Activated T-cell treated with anti-CD3 and anti-CD28 coated beads, Interleukin-2, amount 50 U/mL, for 1 hour (primary cell): Measurements from ENCODE around the gene SLX4IP.
"Not testable (repeated sequence)": the region's sequence is repeated elsewhere in the genome, so short reads cannot be mapped to it uniquely, and the experiment has no call there.

Experiments
- DNase-seq: peaks from one replicate; pipeline ENCODE4 v3.0.0-alpha.2; 2020

SLX4IP gene

DNA sequence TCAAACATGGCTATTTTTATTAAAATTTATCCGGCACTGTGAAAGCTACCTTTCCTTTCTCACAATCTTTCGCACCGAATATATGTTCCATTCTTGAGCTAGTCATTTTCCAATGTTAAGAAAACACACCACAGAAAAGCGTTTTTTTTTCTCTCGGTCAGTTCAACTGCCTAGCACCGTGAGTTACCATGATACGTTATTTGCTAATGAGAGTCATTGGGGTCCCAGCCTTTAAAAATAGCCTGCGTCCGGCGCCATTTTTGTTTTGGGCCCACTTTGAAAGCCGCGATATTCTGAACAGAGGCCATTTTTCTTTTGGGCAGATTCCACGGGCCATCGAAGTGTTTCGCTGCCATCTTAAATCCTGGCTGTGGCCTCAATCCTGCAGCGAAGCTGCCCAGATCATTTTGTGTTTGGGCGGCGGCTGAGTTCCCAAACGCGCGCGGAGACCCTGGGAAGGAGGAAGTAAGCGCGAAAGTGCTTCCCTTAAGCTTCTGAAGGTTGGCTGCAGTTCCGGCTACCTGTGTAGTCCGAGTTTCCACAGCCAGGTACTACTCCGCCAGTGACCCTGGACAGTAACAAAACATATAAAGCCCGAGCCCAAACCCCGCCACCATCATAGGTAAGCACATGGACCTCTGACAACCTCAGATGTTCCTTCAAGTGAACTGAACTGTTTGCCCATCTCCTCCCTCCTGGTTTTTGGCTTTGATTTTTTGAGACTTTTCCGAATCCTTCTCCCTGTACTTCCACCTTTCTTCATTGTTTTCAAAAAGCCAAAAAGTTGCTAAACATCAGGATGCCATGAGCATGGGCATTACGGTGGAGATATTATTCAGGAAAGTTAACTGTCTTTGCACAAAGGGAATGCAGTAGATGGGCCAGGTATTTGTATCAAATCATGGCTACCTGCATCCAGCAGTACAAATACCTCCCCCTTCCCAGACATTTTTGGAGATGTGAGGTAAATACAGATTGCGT lies at the start of gene SLX4IP:
Gene SLX4IP (plus strand): TSS at position 474 of the 981 bp plus-strand sequence. CDS start 22,900 bp downstream, outside the sequence.
- peak; percentile 81 for DNase-seq

- no peak for DNase-seq
Observed at GRCh38 chr20:10385850-10386544, 49.1 kb upstream of the SLX4IP start.

DNA sequence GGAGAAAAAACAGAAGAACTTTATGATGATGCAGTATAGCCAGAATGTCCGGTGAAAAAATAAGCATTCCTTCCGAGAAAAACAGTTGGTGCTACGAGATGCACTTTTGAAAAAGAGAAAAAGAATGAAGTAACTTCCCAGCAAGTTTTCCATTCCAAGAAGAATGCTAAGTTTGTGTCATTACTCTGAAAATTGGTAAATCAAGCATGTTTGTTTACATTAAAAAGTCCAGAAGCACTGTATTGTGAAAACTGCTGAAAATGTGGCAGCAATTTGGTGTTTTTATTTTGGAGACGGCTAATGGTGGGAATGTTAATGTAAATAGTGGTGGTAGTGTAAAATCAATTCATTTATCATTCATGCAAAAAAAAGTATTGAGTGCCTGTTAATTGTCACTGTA lies 47.4 kb upstream of the SLX4IP start:
- no peak for DNase-seq

DNA sequence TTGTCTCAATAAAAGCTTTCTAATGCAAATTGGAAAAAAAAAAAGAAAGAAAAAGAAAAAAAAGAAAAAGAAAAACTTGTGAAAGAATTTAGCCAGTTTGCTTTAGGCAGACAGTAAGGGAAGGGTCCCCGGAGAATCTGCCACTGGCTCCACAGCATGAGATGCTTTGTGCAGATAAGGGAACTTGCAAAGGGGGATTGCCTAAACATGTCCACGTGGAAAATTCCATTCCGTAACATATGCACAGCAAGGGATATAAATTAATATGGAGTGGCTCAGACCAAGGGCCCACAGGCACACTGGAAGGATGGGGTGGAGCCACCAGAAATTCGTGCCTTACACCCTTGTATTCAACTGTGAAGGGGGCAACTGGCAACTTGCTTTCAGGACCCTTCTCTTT lies 46.5 kb upstream of the SLX4IP start:
- DNase-seq, result no peak

GRCh38 chr20:10390709-10391108 lies 44.4 kb upstream of the SLX4IP start:
- no peak for DNase-seq

- not testable (repeated sequence) for DNase-seq
Observed at GRCh38 chr20:10394752-10395151, 40.4 kb upstream of the SLX4IP start.

GRCh38 chr20:10398834-10399369 lies 36.2 kb upstream of the SLX4IP start:
- DNase-seq, result no peak

DNA sequence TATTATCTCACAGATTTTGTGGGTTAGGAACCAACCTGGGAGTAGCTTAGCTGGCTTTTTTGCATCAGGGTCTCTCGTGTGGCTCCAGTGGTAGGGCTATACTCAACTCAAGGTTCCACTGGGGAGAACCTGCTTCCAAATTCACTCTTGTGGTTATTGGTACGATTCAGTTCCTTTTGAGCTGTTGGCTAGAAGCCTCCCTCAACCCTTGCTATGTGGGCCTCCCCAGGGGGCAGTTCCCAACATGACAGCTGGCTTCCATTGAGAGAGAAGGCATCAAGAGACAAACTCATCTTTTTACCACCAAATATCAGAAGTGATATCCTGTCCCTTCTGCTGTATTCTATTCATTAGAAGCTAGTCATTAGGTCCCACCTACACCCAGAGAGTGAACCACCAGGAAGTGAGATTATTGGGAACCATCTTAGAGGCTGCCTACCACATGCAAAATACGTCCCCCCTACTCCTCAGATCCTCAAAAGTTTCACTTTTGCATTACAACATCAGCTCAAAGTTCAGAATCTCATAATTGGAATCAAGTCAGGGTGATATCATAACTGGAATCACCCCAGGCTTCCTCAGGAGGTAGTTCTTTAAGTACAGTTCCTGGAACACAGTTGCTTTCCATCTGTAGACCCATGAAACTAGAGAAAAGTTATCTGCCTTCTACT lies 32.0 kb upstream of the SLX4IP start:
- DNase-seq, result no peak

DNA sequence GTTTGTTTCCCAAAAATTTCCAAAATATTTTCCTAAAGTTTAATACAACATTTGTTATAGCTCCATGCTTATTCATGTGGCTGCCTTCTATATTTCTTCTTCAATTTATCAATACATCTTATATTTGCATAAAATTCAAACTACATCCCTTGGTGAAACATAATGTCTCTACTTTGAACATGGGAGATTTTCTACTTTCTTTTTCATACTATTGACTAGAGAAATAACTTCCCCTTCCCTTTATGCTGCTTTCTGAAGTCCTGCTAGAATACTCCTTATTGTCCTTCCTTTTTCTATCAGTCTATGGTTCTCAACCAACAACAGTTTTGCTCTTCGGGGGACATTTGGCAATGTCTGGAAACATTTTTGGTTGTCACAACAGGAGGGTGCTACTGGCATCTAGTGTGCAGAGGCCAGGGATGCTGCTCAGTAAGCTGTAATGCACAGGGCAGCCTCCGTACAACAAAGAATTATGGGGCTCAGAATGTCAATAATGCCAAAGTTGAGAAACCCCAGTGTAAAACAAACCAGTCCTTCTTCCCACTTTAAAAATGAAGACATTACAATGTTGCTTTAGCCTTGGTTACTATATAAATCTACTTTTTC lies 31.0 kb upstream of the SLX4IP start:
- DNase-seq, result no peak

DNA sequence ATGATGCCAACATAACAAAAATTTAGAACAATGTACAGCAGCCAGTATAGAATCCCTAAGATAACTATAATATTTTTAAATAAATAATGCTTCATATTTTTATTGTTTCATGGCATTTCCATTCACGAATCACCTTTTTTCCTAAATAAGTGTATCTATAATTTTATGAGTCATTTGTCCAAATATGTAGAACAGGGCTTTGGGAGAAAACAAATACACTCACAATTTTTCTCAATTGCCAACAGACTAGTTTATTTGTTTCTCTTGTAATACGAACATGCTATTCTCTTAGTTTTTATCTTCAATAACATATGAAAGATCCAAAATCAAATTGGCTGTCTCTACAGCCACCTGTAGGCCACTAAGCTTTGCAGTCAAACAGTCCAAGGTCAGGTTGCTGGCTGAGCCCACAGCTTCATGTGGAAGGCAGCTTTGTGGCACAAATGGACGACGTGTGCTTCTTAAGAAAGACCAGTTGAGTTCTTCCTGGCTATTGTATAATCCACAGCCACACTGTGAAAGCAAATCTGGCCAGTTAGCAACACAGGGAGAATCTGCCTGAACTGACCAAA lies 30.1 kb upstream of the SLX4IP start:
- no peak for DNase-seq

DNA sequence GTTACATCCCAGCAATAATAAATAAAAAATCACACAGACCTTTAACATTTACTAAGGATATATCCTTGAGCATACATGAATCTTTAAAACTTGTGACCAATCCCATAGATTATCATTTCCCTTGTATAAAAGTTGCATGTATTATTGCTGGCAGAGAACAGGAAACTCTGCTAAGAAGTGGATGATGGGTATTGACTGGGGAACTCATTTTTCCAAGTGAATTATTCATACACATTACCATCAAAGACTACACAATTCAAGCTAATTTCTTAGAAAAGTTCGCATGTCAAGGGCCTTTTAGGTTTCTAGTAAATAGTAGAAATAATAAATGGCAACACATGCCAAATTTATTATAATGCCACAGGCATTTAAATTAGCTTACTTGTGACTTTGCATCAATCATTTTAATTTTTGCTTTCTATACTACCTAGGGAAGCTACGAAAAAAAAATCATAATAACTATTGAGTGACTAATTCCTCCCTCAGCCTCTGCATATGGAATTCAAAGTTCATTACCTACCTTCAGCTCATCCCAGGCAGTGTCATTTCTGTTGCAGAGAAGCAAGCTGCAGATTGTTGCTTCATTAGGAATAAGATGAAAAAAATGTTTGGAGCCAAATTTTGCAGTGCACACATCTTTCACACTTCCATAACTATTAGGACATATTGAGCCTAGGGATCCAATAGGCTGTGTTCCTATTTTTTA lies 26.8 kb upstream of the SLX4IP start:
- no peak for DNase-seq

- no peak for DNase-seq
Observed at GRCh38 chr20:10411673-10412072, 23.4 kb upstream of the SLX4IP start.

- DNase-seq, result no peak
Observed at GRCh38 chr20:10412591-10413408, 22.3 kb upstream of the SLX4IP start.

DNA sequence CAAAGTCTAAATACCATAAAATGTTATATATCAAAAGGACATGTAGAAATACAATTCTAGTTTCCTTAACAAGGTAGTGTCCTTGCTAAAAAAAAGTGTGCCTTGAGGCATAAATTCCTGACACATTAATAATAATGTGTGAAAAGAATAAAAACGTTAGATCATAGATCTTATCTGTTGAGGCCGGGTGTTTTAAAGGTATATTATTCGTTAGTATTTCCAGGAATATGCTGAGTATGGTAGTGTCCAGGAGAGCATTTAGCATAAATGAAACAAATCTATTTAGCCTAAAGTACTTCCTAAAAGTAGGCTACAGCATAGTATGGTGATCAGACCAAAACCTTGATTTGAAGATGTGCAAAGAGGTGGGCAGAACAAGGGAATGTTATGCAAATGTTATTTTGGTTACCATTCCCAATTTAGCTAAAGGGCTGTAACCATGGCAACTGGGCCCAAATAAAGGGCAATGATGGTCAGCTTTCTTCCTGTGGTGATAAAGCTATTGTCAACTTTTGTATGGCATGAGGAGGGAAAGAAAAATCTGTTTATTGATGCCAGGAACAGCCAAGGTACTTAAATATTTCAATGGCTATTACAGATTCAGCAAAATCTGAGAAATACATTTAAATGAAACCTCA lies 20.0 kb upstream of the SLX4IP start:
- no peak for DNase-seq

DNA sequence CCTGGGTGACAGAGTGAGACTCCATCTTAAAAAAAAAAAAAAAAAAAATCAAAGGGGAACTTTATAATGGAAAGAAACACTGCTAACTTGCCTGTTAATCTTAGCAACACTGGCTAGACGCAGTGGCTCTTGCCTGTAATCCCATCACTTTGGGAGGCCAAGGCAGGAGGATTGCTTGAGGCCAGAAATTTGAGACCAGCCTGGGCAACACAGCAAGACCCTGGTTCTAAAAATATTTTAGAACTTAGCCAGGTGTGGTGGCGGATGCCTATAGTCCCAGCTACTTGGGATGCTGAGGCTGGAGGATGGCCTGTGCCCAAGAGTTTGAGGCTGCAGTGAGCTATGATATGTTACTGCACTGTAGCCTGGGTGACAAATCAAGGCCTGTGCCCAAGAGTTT lies 17.9 kb upstream of the SLX4IP start:
- not testable (repeated sequence) for DNase-seq

GRCh38 chr20:10419550-10420133 lies 15.5 kb upstream of the SLX4IP start:
- no peak for DNase-seq

DNA sequence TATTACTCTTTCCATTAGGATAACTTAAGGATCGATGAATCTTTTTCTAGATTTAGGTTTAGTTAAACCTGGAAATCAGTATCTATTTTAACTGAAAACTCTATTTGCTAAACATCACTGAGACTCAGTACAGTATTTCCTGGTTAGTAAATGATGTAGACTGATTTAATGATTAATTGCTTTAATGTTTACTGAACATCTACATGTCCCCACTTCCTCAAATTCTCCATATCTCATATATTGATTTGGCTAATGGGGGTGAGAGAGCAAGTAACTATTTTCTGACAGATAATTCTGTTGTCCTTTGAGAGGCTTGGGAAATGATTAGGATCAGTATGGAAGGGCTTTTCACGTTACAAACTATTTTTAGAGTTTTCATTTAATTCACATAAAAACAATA lies 11.4 kb upstream of the SLX4IP start:
- no peak for DNase-seq

DNA sequence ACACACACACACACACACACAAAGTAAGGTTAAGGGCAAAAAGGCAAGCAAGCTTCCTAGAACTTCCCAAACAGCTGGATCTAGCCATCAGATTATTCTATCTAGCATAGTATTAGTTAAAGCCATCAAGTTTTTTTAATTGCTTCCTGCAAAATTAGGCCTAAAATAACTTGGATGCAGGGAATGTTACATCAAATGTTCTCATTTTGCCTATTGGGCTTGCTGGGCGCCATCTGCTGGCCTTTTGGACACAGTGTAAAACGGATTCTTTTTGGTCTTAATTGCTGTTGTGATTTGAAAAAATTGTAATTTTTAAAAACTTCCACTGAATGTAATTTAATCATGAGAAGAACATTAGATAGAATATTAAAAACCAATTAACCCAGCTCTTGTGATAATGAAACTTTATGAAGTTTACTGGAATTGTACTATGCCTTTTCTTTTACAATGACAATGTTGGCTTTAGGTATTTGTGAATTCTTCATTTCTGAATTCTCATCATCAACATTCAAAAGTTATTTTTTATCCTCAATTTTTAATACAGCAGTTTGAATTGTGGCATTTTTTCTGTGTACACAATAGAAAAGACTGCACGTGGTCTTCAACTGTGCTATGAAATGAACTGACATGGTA lies 7.9 kb upstream of the SLX4IP start:
- DNase-seq, result peak; percentile 38

- no peak for DNase-seq
Observed at GRCh38 chr20:10428008-10428407, 7.1 kb upstream of the SLX4IP start.
